Measurements from ENCODE around the gene SERTAD1.

GRCh38 chr19:40433391-40434216 is 7.8 kb upstream of the SERTAD1 start:
- TF ChIP-seq CTCF (IDR thresholded peaks at IDR 0.05), result no peak
- no peak for TF ChIP-seq POLR2A (IDR thresholded peaks at IDR 0.05)

All from lower leg skin (tissue), 3 donors.